Amygdala (tissue), 56 donors: ENCODE data around the gene MED26.

Experiments used
- DNase-seq, 56 donors: peaks; one replicate each; lab custom pipeline; 2025; lab: John Stamatoyannopoulos, UW

The MED26 gene

GRCh38 chr19:16524991-16525734 is 102.8 kb downstream of the MED26 start:
- DNase-seq, result no peak
